K562 (cell line): ENCODE data around the gene KIF12. TPM values are rescaled to one million over a fixed set of nuclear protein-coding genes. Genes with fewer than 3 reads are reported as not detected.

ENCODE experiments used
- CHD4 ChIP-seq: fragments of 200-600 bp; sonication (generic); IDR thresholded peaks from 3 replicates; pipeline ENCODE4 v1.6.1; 2012; ENCODE audit warnings: low read depth, mild to moderate bottlenecking, mixed read lengths, low read length, inconsistent platforms; ENCODE audit not compliant: insufficient read depth, insufficient replicate concordance, poor library complexity, severe bottlenecking
- CREBBP ChIP-seq: IDR thresholded peaks from one replicate; pipeline ENCODE4 v1.6.1; 2012; ENCODE audit warnings: low read depth, mild to moderate bottlenecking, control low read depth, inconsistent platforms, low read length
- MEIS2 ChIP-seq: fragments of 450-650 bp; IDR thresholded peaks from 2 replicates; pipeline ENCODE4 v1.6.1; 2014; ENCODE audit warnings: mild to moderate bottlenecking; ENCODE audit not compliant: partially characterized antibody
- NFRKB ChIP-seq: fragments of 450-650 bp; IDR thresholded peaks from 2 replicates; pipeline ENCODE4 v1.6.1; 2016; ENCODE audit warnings: low read depth
- POLR2A ChIP-seq: fragments of 450-650 bp; conservative IDR thresholded peaks from 2 replicates; pipeline ENCODE4 v1.6.1; 2016
- STAG1 ChIP-seq: sonication (generic); formaldehyde crosslinking; IDR thresholded peaks from 2 replicates; pipeline ENCODE4 v1.5.0; 2020; ENCODE audit warnings: missing genetic modification reagents, borderline replicate concordance
- THRAP3 ChIP-seq: fragments of 450-650 bp; IDR thresholded peaks from 2 replicates; pipeline ENCODE4 v1.6.1; 2016; ENCODE audit warnings: mild to moderate bottlenecking, inconsistent platforms, borderline replicate concordance
- ZNF766 ChIP-seq: fragments of 200-800 bp; sonication (Bioruptor generic); conservative IDR thresholded peaks from 2 replicates; pipeline ENCODE4 v1.6.1; 2016; ENCODE audit warnings: missing genetic modification characterization, missing compliant biosample characterization
- polyA plus RNA-seq, 8 experiments: library from polyadenylated mRNA; depleted of rRNA in 4 of 8; stranded (reverse) in 5 of 8; unstranded in 3 of 8; fragments of >200 nt; fragmentation: Nextera tagmentation in 2 of 8; fragmentation: Illumina TruSeq in 1 of 8; extraction: Ambion mirVana in 2 of 8; extraction: Trizol in 1 of 8; gene quantifications; 2 replicates each; pipeline versions ENCODE4 v1.2.1 to v1.2.3, GENCODE V29; 2011 to 2014; ENCODE audit warnings: inconsistent platforms in 1 of 8, missing spikeins in 1 of 8
- total RNA-seq, 7 experiments: library from RNA; depleted of rRNA in 6 of 7; stranded (reverse); fragments of >200 nt in 6 of 7; fragmentation: Illumina TruSeq in 2 of 7; extraction: Trizol in 2 of 7; gene quantifications; 2 replicates each; pipeline versions ENCODE4 v1.2.1 to v1.2.3, GENCODE V29; 2011 to 2021; ENCODE audit warnings: low replicate concordance in 1 of 7
- TF ChIP-seq, protein P1 (sequence below): sonication (generic); formaldehyde crosslinking; IDR thresholded peaks from 2 replicates; pipeline ENCODE4 v1.8.0; 2023; ENCODE audit warnings: missing genetic modification reagents, mild to moderate bottlenecking, borderline replicate concordance
- TF ChIP-seq, protein P2 (sequence below), 2 experiments: fragments of 450-650 bp; IDR thresholded peaks; 2 replicates each; pipeline ENCODE4 v1.6.1; 2016; ENCODE audit warnings: mild to moderate bottlenecking in 2 of 2, borderline replicate concordance in 1 of 2, low read depth in 1 of 2, moderate library complexity in 1 of 2
- TF ChIP-seq, protein P3 (sequence below): fragments of 450-650 bp; IDR thresholded peaks from 2 replicates; pipeline ENCODE4 v1.7.0; 2016; ENCODE audit warnings: borderline replicate concordance

KIF12 gene
- total and polyA plus RNA-seq, 9 of the 15 experiments (the other 6 are each of a cell fraction or from before 2014, with no cell fraction given), result not detected

DNA sequence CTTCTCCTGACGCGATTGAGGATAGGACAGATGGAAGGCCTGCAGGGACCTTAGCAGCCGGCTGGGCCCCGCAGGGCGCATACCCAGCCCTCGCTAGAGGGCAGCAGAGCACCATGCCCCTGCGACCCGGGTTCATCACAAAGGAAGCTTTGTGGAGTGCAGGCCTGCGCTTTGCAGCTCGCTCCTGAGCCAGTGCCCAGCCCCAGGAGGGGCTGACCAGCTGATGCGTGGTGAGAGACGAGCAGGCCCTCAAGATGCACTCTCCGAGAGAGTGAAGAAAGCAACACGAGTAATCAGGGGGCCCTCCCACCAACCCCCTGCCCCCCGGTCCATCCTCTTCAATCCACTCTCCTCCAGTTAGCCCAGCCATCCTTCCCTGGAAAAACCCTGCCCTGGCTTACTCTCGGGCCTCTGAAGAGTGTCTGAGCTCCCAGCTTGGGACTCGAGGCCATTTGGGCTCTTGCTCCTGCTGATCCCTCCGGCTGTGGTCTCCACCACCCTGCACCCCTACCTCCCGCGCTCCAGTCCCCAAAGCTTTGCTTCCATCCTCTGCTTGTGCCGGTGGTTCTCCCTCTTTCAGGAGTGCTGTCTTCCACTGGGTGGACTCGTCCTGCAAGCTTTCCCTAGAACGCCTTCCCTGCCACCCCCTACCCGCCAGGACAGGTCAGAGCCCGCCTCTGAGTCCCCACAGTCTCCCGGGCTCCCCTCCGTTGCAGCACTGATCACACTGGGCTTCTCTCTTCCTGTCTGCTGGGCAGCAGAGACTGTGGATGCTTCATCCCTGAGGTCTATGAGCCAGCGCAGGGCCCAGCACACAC is 9.1 kb upstream of the KIF12 start (continued):
- TF ChIP-seq, protein P1, sequence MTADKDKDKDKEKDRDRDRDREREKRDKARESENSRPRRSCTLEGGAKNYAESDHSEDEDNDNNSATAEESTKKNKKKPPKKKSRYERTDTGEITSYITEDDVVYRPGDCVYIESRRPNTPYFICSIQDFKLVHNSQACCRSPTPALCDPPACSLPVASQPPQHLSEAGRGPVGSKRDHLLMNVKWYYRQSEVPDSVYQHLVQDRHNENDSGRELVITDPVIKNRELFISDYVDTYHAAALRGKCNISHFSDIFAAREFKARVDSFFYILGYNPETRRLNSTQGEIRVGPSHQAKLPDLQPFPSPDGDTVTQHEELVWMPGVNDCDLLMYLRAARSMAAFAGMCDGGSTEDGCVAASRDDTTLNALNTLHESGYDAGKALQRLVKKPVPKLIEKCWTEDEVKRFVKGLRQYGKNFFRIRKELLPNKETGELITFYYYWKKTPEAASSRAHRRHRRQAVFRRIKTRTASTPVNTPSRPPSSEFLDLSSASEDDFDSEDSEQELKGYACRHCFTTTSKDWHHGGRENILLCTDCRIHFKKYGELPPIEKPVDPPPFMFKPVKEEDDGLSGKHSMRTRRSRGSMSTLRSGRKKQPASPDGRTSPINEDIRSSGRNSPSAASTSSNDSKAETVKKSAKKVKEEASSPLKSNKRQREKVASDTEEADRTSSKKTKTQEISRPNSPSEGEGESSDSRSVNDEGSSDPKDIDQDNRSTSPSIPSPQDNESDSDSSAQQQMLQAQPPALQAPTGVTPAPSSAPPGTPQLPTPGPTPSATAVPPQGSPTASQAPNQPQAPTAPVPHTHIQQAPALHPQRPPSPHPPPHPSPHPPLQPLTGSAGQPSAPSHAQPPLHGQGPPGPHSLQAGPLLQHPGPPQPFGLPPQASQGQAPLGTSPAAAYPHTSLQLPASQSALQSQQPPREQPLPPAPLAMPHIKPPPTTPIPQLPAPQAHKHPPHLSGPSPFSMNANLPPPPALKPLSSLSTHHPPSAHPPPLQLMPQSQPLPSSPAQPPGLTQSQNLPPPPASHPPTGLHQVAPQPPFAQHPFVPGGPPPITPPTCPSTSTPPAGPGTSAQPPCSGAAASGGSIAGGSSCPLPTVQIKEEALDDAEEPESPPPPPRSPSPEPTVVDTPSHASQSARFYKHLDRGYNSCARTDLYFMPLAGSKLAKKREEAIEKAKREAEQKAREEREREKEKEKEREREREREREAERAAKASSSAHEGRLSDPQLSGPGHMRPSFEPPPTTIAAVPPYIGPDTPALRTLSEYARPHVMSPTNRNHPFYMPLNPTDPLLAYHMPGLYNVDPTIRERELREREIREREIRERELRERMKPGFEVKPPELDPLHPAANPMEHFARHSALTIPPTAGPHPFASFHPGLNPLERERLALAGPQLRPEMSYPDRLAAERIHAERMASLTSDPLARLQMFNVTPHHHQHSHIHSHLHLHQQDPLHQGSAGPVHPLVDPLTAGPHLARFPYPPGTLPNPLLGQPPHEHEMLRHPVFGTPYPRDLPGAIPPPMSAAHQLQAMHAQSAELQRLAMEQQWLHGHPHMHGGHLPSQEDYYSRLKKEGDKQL, result no peak
- no peak for TF ChIP-seq THRAP3
- no peak for TF ChIP-seq CREBBP
- no peak for TF ChIP-seq CHD4
- TF ChIP-seq, protein P2, sequence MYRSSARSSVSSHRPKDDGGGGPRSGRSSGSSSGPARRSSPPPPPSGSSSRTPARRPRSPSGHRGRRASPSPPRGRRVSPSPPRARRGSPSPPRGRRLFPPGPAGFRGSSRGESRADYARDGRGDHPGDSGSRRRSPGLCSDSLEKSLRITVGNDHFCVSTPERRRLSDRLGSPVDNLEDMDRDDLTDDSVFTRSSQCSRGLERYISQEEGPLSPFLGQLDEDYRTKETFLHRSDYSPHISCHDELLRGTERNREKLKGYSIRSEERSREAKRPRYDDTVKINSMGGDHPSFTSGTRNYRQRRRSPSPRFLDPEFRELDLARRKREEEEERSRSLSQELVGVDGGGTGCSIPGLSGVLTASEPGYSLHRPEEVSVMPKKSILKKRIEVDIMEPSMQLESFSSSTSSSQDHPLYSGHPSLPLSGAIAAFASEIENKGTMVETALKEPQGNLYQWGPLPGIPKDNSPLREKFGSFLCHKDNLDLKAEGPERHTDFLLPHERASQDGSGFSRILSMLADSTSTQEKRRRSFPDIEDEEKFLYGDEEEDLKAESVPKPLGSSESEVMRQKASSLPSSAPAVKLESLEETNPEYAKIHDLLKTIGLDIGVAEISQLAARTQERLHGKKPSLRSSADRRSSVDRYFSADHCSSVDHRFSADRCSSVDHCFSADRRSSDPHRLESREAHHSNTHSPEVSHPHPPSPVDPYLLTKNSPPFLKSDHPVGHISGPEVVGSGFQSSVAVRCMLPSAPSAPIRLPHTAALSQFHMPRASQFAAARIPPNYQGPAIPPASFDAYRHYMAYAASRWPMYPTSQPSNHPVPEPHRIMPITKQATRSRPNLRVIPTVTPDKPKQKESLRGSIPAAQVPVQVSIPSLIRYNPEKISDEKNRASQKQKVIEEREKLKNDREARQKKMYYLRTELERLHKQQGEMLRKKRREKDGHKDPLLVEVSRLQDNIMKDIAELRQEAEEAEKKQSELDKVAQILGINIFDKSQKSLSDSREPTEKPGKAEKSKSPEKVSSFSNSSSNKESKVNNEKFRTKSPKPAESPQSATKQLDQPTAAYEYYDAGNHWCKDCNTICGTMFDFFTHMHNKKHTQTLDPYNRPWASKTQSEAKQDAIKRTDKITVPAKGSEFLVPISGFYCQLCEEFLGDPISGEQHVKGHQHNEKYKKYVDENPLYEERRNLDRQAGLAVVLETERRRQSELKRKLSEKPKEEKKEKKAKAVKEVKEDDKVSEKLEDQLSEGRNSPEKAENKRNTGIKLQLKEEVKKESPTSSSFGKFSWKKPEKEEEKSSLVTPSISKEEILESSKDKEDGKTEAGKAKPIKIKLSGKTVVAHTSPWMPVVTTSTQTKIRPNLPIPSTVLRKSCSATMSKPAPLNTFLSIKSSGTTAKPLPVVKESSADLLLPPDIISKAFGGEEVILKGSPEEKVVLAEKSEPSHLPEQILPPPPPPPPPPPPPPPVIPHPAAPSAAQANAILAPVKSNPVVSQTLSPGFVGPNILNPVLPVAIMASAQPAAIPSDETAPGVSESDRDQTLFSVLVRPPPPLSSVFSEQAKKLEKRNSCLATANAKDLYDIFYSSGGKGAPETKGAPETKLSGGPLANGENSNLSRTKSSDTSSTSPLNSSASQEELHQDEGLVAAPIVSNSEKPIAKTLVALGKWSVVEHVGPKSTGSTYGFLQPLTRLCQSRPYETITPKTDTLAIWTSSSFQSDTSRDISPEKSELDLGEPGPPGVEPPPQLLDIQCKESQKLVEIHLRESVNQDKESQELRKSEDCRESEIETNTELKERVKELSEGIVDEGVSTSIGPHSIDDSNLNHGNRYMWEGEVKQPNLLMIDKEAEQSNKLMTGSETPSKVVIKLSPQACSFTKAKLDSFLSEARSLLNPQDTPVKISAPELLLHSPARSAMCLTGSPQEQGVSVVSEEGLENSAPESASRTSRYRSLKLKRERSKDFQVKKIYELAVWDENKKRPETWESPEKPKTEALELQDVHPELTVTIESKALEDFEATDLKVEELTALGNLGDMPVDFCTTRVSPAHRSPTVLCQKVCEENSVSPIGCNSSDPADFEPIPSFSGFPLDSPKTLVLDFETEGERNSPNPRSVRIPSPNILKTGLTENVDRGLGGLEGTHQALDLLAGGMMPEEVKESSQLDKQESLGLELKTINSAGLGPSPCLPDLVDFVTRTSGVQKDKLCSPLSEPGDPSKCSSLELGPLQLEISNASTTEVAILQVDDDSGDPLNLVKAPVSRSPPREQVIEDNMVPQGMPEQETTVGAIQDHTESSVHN (IDR thresholded peaks at IDR 0.05; ENCODE audit: borderline replicate concordance in 1 of 2, low read depth in 1 of 2), result no peak
- TF ChIP-seq ZNF766, result no peak
- TF ChIP-seq, protein P3, sequence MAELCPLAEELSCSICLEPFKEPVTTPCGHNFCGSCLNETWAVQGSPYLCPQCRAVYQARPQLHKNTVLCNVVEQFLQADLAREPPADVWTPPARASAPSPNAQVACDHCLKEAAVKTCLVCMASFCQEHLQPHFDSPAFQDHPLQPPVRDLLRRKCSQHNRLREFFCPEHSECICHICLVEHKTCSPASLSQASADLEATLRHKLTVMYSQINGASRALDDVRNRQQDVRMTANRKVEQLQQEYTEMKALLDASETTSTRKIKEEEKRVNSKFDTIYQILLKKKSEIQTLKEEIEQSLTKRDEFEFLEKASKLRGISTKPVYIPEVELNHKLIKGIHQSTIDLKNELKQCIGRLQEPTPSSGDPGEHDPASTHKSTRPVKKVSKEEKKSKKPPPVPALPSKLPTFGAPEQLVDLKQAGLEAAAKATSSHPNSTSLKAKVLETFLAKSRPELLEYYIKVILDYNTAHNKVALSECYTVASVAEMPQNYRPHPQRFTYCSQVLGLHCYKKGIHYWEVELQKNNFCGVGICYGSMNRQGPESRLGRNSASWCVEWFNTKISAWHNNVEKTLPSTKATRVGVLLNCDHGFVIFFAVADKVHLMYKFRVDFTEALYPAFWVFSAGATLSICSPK, result no peak
- TF ChIP-seq POLR2A, result no peak
- TF ChIP-seq STAG1, result peak; percentile 33; the same call in 1 of the 2 replicates
- TF ChIP-seq MEIS2, result no peak
- no peak for TF ChIP-seq NFRKB
